HepG2 (cell line): Measurements from ENCODE around the gene ELP5. TPM values are rescaled to one million over a fixed set of nuclear protein-coding genes. Genes with fewer than 3 reads are reported as not detected.
A peak's percentile ranks its signal among the peaks of the same experiment; 100 is the strongest.

Experiments used
- ATF3 ChIP-seq: sonication (generic); formaldehyde crosslinking; IDR thresholded peaks from 2 replicates; pipeline ENCODE4 v1.4.0; 2020; ENCODE audit warnings: missing genetic modification reagents
- CREBL2 ChIP-seq: sonication (generic); formaldehyde crosslinking; IDR thresholded peaks from 2 replicates; pipeline ENCODE4 v1.8.1; 2023; ENCODE audit warnings: missing genetic modification reagents, mild to moderate bottlenecking, borderline replicate concordance
- FOXA3 ChIP-seq: IDR thresholded peaks from 2 replicates; pipeline ENCODE4 v1.6.1; 2016; ENCODE audit warnings: missing genetic modification reagents, missing compliant biosample characterization
- TEAD2 ChIP-seq: sonication (generic); formaldehyde crosslinking; IDR thresholded peaks from 2 replicates; pipeline ENCODE4 v1.9.0; 2021; ENCODE audit warnings: missing genetic modification reagents
- ZMYM3 ChIP-seq: sonication (generic); formaldehyde crosslinking; IDR thresholded peaks from 2 replicates; pipeline ENCODE4 v1.5.1; 2020; ENCODE audit warnings: mild to moderate bottlenecking, missing genetic modification reagents
- ZNF101 ChIP-seq: sonication (generic); formaldehyde crosslinking; IDR thresholded peaks from 2 replicates; pipeline ENCODE4 v1.4.0; 2020; ENCODE audit warnings: mild to moderate bottlenecking, low read depth, missing genetic modification reagents, borderline replicate concordance
- ZNF142 ChIP-seq: sonication (generic); formaldehyde crosslinking; IDR thresholded peaks from 2 replicates; pipeline ENCODE4 v1.4.0; 2020; ENCODE audit warnings: missing genetic modification reagents
- ZNF781 ChIP-seq: sonication (generic); formaldehyde crosslinking; IDR thresholded peaks from 2 replicates; pipeline ENCODE4 v1.5.1; 2020; ENCODE audit warnings: borderline replicate concordance, mild to moderate bottlenecking, missing genetic modification reagents; ENCODE audit errors: not compliant biosample characterization
- ZXDC ChIP-seq: sonication (generic); formaldehyde crosslinking; IDR thresholded peaks from 2 replicates; pipeline ENCODE4 v1.5.0; 2020; ENCODE audit warnings: mild to moderate bottlenecking, missing genetic modification reagents
- polyA plus RNA-seq, 8 experiments: library from polyadenylated mRNA; depleted of rRNA in 3 of 8; stranded (reverse) in 7 of 8; unstranded in 1 of 8; fragments of >200 nt; fragmentation: Illumina TruSeq in 4 of 8; extraction: Trizol in 4 of 8; gene quantifications; 2 replicates each; pipeline versions ENCODE4 v1.2.1 to v1.2.3, GENCODE V29; 2011 to 2016; ENCODE audit warnings: low read depth in 4 of 8, missing spikeins in 1 of 8, mixed read lengths in 1 of 8; ENCODE audit not compliant: insufficient read depth in 1 of 8
- total RNA-seq, 5 experiments: library from RNA; depleted of rRNA; stranded (reverse); fragments of >200 nt; fragmentation: Illumina TruSeq; extraction: Trizol; gene quantifications; 2 replicates each; pipeline ENCODE4 v1.2.3, GENCODE V29; 2016; ENCODE audit warnings: low read depth in 1 of 5
- TF ChIP-seq, protein P1 (sequence below): sonication (generic); formaldehyde crosslinking; IDR thresholded peaks from 2 replicates; pipeline ENCODE4 v1.4.0; 2020; ENCODE audit warnings: missing genetic modification reagents

ELP5 gene
- total and polyA plus RNA-seq, 2 of the 13 experiments (the other 11 are each of a cell fraction or from before 2014, with no cell fraction given), result 67.6 to 69.8 TPM

GRCh38 chr17:7306911-7307685 lies 55.1 kb downstream of the ELP5 start, which contains the start of gene EIF5A (continued):
- TF ChIP-seq, protein P1, sequence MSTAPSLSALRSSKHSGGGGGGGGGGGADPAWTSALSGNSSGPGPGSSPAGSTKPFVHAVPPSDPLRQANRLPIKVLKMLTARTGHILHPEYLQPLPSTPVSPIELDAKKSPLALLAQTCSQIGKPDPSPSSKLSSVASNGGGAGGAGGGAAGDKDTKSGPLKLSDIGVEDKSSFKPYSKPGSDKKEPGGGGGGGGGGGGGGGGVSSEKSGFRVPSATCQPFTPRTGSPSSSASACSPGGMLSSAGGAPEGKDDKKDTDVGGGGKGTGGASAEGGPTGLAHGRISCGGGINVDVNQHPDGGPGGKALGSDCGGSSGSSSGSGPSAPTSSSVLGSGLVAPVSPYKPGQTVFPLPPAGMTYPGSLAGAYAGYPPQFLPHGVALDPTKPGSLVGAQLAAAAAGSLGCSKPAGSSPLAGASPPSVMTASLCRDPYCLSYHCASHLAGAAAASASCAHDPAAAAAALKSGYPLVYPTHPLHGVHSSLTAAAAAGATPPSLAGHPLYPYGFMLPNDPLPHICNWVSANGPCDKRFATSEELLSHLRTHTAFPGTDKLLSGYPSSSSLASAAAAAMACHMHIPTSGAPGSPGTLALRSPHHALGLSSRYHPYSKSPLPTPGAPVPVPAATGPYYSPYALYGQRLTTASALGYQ (CRISPR knock-in tag), result no peak; the same call in 1 of the 2 replicates
- TF ChIP-seq ZNF142 (no peak), ZMYM3 (no peak), FOXA3 (CRISPR knock-in tag) (peak; percentile 40), ZXDC (no peak), ATF3 (no peak), ZNF781 (CRISPR knock-in tag) (peak; percentile 51), ZNF101 (CRISPR knock-in tag) (no peak), CREBL2 (no peak), TEAD2 (CRISPR knock-in tag) (no peak)
